Right lung (tissue), 5 donors: Measurements from ENCODE around the gene SDF2. TPM values are rescaled to one million over a fixed set of nuclear protein-coding genes. Genes with fewer than 3 reads are reported as not detected.
"Not testable (repeated sequence)": the region's sequence is repeated elsewhere in the genome, so short reads cannot be mapped to it uniquely, and the experiment has no call there.

Experiments
- DNase-seq, 2 donors: peaks; one replicate each; pipeline ENCODE4 v3.0.0-alpha.2; 2013
- polyA plus RNA-seq, 5 donors: library from polyadenylated mRNA; unstranded; fragments of 120-200 nt; gene quantifications; one replicate each; pipeline versions ENCODE4 v1.2.1 to v1.2.3, GENCODE V29; 2013; ENCODE audit warnings: inconsistent platforms in 1 of 5, low replicate concordance in 1 of 5; ENCODE audit not compliant: insufficient read length in 5 of 5, insufficient read depth in 1 of 5

SDF2 gene
- polyA plus RNA-seq, 5 donors = 67.7 to 73.8 (median 69.5) TPM

DNA sequence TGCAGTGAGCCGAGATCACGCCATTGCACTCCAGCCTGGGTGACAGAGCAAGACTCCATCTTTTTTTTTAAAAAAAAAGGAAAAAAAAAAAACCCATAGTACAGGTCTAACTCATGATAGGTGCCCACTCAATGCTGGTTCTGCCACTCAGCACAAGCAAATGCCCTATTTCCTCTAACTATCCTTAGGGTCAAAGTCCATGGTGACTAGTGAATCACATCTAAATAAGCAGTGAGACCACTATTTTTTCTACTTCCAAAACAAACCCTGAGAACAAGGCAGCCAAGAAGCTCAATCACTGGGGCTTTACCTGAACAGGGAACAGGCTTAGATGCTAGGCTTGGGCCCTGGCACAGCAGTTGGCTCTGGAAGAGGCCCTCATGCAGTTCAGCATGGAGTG is 20.1 kb downstream of the SDF2 start:
- no peak for DNase-seq

- DNase-seq = no peak
These were observed 26.2 kb downstream of the SDF2 start for GRCh38 chr17:28635506-28635905.

GRCh38 chr17:28634206-28634865 is 27.4 kb downstream of the SDF2 start:
- DNase-seq = no peak

DNA sequence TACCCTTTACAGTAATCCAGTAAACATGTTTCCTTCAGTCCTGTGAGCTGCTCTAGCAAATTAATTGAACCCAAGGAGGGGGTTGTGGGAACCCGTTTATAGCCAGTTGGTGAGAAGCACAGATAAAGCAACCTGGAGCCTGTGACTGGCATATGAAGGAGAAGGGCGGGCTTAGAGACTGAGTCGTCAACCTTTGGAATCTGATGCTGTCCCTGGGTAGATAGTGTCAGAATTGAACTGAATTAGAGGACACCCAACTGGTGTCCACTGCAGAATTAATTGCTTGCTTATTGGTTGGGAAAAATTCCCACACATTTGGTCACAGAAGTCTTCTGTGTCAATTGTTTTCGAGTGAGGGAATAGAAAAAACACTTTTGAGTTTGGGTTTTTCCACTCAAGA is 34.9 kb downstream of the SDF2 start:
- DNase-seq = no peak

DNA sequence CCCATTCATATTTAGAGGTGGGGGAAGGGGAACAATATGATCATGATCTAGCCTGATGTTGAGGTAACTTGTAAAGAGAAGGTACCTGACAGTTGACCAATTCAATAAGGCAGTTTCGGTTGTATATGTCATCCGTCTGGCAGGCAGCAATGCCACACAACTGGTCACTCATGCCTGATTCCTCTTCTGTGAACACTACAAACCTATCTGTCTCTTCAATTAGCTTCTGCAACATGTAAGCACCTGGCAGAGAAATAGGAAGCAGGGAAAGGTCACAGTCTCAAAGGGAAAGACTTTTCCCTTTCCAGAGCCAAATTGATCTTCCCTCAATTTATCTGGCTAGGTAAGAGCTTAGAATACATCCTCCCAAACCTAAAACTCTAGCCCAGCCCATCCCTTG is 37.6 kb downstream of the SDF2 start:
- DNase-seq = no peak

- DNase-seq = no peak
These were observed 38.0 kb downstream of the SDF2 start for GRCh38 chr17:28623696-28624095.

DNA sequence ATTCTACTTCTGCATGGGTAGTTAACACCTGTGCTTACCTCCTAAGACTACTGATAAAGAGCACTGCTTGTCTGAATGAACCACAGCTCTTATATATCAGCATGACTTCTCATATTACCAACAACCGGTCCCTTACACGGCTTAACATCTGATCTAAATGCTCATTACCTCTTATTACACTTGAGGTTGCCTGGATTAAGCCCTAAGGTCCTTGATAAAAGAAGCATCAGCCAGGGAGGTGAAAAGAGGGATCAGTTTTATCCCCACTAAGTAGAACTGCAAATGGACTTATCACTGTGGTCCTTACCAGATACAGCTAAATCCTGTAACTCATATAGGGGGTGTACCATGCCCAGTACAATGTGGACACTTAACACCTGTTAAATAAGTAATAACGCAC is 39.5 kb downstream of the SDF2 start:
- no peak for DNase-seq

DNA sequence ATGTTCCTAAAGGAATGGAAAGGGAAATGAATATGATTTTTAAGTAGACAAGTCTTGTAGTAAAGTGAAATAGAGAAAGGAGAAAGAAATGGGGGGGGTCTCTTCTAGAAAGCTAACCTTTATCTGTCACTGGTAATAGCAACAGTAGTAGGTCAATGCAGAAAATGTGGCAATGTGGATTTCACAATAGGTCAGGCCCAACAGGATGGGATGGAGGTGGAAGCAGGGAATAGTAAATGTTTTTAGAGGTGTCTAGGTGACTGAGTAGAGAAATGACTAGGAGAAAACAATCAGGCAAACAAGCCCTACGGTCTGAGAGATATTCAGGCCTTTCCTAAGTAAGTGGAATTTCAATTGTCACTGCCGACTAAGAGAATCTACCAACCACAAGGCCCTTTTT is 41.7 kb downstream of the SDF2 start:
- DNase-seq = no peak

- no peak for DNase-seq
These were observed 43.2 kb downstream of the SDF2 start for GRCh38 chr17:28618464-28618863.

DNA sequence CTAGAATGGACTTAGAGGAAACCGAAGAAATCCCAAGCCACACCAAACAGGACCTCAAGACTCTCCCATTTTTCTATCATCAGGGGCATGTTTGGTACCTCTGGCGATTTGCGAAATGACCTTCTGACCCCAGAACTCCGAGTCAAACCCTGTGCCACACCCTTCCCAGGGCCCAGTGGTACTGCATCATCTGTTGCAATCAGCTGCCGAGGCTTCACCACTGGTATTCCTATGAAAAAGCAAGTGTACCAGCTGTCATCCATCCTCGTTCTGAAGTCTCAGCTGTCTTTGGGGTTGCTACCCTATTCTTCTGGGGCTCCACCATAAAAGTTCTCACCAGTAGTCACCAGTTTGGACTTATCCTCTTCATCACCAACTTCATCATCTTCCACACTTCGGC is 45.4 kb downstream of the SDF2 start:
- DNase-seq = no peak

DNA sequence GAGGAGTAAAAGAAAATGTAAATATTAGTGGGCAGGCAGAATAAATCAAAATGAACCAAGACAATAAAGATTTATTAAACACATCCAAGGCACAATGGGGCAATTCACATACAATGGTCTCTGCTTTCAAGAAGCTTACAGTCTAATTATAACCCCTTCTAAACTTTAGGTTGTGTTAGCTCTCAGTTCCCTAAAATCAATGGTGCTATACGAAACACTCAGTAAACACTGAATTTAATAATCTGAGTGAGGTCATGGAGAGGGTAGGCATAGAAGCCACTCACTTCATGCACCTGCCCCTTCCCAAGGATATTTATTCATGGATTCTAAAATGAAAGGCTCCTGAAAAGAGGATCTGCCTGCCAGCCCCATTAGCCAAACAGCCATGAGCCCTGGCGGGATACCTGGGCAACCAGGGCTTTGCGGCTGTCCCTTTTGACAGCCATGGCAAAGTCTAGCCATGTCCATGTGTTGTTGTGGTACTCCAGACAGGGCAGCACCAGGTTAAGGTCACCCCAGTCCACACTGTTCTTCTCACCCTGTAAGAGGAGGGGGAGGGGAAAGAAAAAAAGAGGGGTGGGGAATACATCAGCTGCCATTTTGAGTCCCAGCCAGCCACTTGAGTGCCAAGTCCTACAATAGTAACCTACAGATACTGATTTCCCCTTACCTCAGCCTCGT is 46.3 kb downstream of the SDF2 start:
- no peak for DNase-seq

DNA sequence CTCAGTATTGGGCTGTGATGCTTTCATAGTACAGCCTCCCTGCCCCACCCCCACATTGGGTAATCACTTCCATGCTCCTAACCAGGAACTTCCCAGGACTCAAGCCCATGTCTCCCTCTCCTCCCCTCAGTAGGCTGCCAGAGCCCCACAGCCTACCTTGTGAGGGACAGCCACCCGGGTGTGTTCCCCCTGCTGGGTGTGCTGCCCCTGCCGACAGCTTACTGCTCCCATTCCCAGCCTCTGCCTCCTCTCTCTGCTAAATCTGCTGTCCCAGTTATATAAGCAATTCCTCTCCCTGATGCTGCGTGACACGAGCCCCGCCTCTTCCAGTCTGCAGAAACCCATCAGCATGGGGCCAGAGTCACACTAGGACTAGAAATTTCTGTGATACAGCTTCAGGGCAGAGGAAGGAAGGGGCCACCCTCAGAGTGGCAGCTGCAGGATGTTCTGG is 47.8 kb downstream of the SDF2 start, which contains the start of gene RSKR:
Gene RSKR (minus strand): TSS at position 255 of the 451 bp plus-strand sequence. CDS start 24 bp downstream, at position 231.
- no peak for DNase-seq

DNA sequence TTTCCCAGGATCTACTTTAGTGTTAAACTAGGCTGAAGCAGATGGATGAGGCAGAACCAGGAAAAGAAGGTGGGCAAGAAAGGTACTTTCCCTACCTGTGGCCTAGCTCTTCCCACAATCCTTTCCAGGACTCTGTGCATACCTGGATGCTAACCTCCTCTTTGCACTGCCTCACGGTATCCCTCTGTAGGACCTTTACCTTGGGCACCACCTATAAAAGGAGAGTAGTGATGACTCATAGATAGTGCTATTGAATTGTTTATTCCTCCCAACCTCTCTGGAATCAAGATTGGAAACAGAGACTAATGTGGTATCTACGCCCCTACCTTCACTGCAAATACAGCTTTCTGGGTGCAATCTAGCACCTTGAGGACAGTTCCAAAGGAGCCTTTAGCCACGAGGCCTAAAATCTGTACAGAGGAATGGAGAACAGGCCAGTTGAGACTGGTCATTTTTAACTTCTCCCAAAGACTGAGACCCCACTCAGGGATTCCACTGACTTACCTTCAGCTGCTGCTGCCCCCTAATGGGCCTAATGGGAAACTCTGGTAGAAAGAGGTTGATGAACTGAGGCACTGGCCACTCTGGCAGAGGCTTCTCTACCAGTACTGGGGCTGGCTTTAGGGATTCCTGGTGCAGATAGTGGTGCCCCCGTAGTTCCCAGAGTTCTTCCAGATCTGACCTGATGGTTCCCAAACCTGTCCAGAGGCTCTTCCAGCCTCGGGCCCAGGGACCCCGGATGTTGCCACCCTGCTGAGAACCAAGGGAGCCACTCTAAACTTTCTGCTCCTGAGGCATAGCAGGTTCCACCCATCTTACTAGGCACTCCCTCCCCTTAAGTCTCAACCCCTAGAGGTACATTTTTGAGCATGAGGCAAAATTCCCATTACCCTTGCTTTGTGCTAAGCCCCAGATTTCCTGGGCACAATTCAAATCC is 48.5 kb downstream of the SDF2 start:
- DNase-seq = peak in 1 of 2 donors; percentile 28

GRCh38 chr17:28612531-28612930 is 49.2 kb downstream of the SDF2 start:
- DNase-seq = no peak

DNA sequence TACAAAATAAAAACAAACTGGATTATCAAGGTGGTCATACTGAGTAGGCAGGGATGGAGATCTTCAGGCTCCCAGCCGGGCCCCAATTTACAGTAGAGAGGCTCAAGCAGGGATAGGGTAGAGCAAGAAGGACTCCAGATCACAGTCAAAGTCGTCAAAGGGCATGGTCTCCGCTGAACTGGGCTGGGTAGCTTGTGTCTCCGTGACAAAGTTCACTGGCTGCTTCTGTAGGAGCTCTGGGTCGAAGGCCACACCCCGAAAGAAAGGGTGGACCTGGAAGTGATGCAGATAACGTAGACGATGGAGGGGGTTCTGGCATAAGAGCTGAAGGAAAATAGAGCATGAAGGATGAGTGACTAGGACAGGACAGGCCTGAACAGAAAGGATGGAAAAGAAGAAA is 51.3 kb downstream of the SDF2 start:
- DNase-seq = no peak

GRCh38 chr17:28604031-28604430 is 57.7 kb downstream of the SDF2 start:
- not testable (repeated sequence) for DNase-seq

GRCh38 chr17:28599311-28600184 is 62.2 kb downstream of the SDF2 start:
- peak; percentile 61 to 67 for DNase-seq

DNA sequence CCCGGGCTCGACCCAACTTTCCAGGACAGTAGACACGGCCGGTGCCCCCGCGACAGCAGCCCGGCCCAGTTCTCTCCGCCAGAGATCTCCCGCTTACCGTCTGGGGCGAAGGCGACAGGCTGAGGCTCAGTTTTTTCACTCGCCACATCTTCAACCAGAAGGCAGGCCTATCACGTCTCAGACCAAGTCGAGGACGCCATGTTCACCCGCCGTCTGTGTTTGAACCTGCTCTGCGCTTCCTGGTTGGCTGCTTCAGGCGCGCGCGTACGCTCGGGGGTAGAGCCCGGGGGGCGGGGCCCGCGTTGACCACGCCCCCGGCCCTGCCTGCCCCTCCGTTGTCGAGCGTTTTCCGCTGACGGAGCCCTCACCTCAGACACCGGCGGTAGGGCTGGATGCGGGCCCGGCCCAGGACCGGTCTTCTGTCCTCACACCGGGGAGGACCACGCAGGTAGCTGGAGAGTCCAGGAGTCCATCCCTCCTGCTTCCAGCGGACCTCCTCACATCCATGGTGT is 62.9 kb downstream of the SDF2 start, which contains the start of gene SPAG5:
Gene SPAG5 (minus strand): TSS at position 227 of the 512 bp plus-strand sequence. CDS start 79 bp downstream, at position 148.
- DNase-seq = peak; percentile 91 to 93

DNA sequence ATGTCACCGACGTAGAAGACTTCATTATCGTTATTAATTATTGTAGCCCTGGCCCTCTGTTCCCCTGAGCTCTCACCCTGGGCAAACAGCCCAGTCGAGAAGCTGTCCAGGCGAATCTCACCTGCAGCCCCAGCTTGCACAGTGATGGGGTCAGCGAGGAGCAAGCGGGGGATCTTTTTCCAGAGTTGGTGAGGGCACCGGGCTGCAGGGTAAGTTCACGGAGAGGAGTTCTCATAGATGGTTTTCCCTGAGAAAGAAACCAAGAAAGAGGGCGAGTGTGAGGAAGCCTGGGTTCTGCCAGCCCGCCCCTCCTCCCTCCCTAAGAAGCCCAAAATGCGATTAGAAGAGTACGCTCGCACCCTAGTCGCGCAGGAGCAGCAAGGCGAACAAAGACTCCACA is 63.3 kb downstream of the SDF2 start:
- DNase-seq = no peak
